CD4-positive, alpha-beta T cell treated with Interferon gamma for 1 hour (primary cell): Measurements from ENCODE around the gene CRIM1.
"Not testable (repeated sequence)": the region's sequence is repeated elsewhere in the genome, so short reads cannot be mapped to it uniquely, and the experiment has no call there.

Source experiments
- DNase-seq: peaks from one replicate; pipeline ENCODE4 v3.0.0-alpha.2; 2020

CRIM1 gene

GRCh38 chr2:36351736-36352349 is 3.7 kb upstream of the CRIM1 start:
- DNase-seq: no peak

GRCh38 chr2:36352701-36353100 is 2.9 kb upstream of the CRIM1 start:
- DNase-seq: no peak

- no peak for DNase-seq
Observed at GRCh38 chr2:36354811-36355150, 797 bp upstream of the CRIM1 start.

- no peak for DNase-seq
Observed at GRCh38 chr2:36355890-36356297, 316 bp downstream of the CRIM1 start.

GRCh38 chr2:36356298-36356989 is 866 bp downstream of the CRIM1 start:
- peak; percentile 22 for DNase-seq

- DNase-seq: peak; percentile 19
Observed at GRCh38 chr2:36356990-36357846, 1.6 kb downstream of the CRIM1 start.

- no peak for DNase-seq
Observed at GRCh38 chr2:36357847-36358659, 2.5 kb downstream of the CRIM1 start.

GRCh38 chr2:36359067-36359466 is 3.5 kb downstream of the CRIM1 start:
- DNase-seq: no peak

GRCh38 chr2:36360063-36360462 is 4.5 kb downstream of the CRIM1 start:
- DNase-seq: no peak

- DNase-seq: no peak
Observed at GRCh38 chr2:36360834-36361233, 5.3 kb downstream of the CRIM1 start.

GRCh38 chr2:36361396-36361795 is 5.8 kb downstream of the CRIM1 start:
- no peak for DNase-seq

GRCh38 chr2:36362291-36362690 is 6.7 kb downstream of the CRIM1 start:
- DNase-seq: no peak

- not testable (repeated sequence) for DNase-seq
Observed at GRCh38 chr2:36363085-36363484, 7.5 kb downstream of the CRIM1 start.

GRCh38 chr2:36366491-36367120 is 11.0 kb downstream of the CRIM1 start:
- DNase-seq: no peak

GRCh38 chr2:36367486-36367885 is 11.9 kb downstream of the CRIM1 start:
- no peak for DNase-seq

GRCh38 chr2:36367895-36368353 is 12.3 kb downstream of the CRIM1 start:
- no peak for DNase-seq

GRCh38 chr2:36368438-36368837 is 12.9 kb downstream of the CRIM1 start:
- DNase-seq: no peak

GRCh38 chr2:36369163-36369562 is 13.6 kb downstream of the CRIM1 start:
- DNase-seq: no peak

- DNase-seq: no peak
Observed at GRCh38 chr2:36369716-36370115, 14.1 kb downstream of the CRIM1 start.

- DNase-seq: no peak
Observed at GRCh38 chr2:36370281-36370680, 14.7 kb downstream of the CRIM1 start.

GRCh38 chr2:36371070-36371874 is 15.7 kb downstream of the CRIM1 start:
- no peak for DNase-seq
